SK-N-SH (cell line): ENCODE results near the gene ST7.
A peak's percentile ranks its signal among the peaks of the same experiment; 100 is the strongest.

Source experiments
- CHD2 ChIP-seq: fragments of 150-350 bp; IDR thresholded peaks from 2 replicates; pipeline ENCODE4 v1.6.1; 2018; ENCODE audit warnings: low read length; ENCODE audit not compliant: partially characterized antibody
- FOSL2 ChIP-seq: IDR thresholded peaks from 2 replicates; pipeline ENCODE4 v1.4.0; 2012; ENCODE audit warnings: low read depth, mild to moderate bottlenecking, moderate library complexity, borderline replicate concordance
- GABPA ChIP-seq: IDR thresholded peaks from 2 replicates; pipeline ENCODE4 v1.4.0; 2012; ENCODE audit warnings: low read depth, mild to moderate bottlenecking
- JUND ChIP-seq: IDR thresholded peaks from 2 replicates; pipeline ENCODE4 v1.4.0; 2012
- POLR2AphosphoS5 ChIP-seq: IDR thresholded peaks from 2 replicates; pipeline ENCODE4 v1.6.1; 2012; ENCODE audit warnings: low read depth, low read length
- TCF12 ChIP-seq: IDR thresholded peaks from 2 replicates; pipeline ENCODE4 v1.4.0; 2012
- YY1 ChIP-seq: IDR thresholded peaks from 2 replicates; pipeline ENCODE4 v1.4.0; 2012; ENCODE audit warnings: low read depth, mild to moderate bottlenecking
- TF ChIP-seq, protein P1 (sequence below): fragments of 200-600 bp; sonication (generic); IDR thresholded peaks from 2 replicates; pipeline ENCODE4 v1.6.1; 2017; ENCODE audit warnings: antibody characterized with exemption, mild to moderate bottlenecking, moderate library complexity
- TF ChIP-seq, protein P2 (sequence below): IDR thresholded peaks from 2 replicates; pipeline ENCODE4 v1.6.1; 2012; ENCODE audit warnings: mild to moderate bottlenecking, low read depth, low read length, moderate library complexity
- TF ChIP-seq, protein P3 (sequence below): fragments of 150-350 bp; IDR thresholded peaks from 2 replicates; pipeline ENCODE4 v1.6.1; 2017; ENCODE audit warnings: antibody characterized with exemption, low read length, low read depth, borderline replicate concordance

DNA sequence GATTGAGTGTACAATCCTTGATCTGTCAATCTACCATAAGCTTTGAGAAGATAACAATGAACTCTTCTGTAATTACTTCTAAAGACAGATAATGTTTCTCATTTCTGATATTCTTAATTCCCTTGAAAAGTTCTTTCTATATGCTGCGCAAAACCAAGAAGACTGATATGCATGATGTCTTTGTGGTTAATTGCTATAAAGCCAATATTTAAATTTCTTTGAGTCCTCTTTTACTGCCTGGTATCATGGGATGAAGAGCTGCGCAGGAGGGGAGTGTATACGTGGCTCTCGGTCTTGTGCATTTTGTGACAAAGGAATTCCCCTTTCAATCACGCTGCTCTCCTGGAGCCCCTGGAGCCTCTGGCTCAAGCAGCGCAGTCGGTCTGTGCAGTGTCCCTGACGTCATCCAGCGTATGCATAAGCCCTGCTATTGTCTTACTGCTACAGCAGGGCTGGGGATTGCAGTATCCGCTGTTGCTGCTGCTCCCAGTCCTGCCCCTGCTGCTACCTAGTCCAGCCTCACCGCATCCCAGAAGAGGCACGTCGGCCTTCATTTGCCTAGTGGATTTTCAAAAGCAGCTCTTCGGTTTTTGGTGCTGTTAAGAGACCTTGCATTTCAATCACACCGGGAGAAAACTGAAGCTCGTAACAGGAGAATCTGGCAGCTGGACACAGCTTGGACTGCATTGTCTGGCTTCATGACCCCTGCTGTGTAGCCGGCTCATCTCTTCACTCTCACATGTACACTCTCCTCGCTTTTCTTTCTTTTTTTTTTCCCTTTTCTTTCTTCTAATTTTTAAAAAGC, 66.7 kb downstream of the ST7 start:
- TF ChIP-seq, protein P1, sequence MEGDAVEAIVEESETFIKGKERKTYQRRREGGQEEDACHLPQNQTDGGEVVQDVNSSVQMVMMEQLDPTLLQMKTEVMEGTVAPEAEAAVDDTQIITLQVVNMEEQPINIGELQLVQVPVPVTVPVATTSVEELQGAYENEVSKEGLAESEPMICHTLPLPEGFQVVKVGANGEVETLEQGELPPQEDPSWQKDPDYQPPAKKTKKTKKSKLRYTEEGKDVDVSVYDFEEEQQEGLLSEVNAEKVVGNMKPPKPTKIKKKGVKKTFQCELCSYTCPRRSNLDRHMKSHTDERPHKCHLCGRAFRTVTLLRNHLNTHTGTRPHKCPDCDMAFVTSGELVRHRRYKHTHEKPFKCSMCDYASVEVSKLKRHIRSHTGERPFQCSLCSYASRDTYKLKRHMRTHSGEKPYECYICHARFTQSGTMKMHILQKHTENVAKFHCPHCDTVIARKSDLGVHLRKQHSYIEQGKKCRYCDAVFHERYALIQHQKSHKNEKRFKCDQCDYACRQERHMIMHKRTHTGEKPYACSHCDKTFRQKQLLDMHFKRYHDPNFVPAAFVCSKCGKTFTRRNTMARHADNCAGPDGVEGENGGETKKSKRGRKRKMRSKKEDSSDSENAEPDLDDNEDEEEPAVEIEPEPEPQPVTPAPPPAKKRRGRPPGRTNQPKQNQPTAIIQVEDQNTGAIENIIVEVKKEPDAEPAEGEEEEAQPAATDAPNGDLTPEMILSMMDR = no peak
- TF ChIP-seq, protein P2, sequence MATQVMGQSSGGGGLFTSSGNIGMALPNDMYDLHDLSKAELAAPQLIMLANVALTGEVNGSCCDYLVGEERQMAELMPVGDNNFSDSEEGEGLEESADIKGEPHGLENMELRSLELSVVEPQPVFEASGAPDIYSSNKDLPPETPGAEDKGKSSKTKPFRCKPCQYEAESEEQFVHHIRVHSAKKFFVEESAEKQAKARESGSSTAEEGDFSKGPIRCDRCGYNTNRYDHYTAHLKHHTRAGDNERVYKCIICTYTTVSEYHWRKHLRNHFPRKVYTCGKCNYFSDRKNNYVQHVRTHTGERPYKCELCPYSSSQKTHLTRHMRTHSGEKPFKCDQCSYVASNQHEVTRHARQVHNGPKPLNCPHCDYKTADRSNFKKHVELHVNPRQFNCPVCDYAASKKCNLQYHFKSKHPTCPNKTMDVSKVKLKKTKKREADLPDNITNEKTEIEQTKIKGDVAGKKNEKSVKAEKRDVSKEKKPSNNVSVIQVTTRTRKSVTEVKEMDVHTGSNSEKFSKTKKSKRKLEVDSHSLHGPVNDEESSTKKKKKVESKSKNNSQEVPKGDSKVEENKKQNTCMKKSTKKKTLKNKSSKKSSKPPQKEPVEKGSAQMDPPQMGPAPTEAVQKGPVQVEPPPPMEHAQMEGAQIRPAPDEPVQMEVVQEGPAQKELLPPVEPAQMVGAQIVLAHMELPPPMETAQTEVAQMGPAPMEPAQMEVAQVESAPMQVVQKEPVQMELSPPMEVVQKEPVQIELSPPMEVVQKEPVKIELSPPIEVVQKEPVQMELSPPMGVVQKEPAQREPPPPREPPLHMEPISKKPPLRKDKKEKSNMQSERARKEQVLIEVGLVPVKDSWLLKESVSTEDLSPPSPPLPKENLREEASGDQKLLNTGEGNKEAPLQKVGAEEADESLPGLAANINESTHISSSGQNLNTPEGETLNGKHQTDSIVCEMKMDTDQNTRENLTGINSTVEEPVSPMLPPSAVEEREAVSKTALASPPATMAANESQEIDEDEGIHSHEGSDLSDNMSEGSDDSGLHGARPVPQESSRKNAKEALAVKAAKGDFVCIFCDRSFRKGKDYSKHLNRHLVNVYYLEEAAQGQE = 0 out of 2 replicates have a peak, but pooled peaks have one; percentile 8
- TF ChIP-seq JUND (no peak), GABPA (no peak), POLR2AphosphoS5 (no peak), YY1 (no peak; the same call in 1 of the 2 replicates), TCF12 (0 out of 2 replicates have a peak, but pooled peaks have one; percentile 24), CHD2 (peak; percentile 57), FOSL2 (peak; percentile 23; the same call in 1 of the 2 replicates)
- TF ChIP-seq, protein P3, sequence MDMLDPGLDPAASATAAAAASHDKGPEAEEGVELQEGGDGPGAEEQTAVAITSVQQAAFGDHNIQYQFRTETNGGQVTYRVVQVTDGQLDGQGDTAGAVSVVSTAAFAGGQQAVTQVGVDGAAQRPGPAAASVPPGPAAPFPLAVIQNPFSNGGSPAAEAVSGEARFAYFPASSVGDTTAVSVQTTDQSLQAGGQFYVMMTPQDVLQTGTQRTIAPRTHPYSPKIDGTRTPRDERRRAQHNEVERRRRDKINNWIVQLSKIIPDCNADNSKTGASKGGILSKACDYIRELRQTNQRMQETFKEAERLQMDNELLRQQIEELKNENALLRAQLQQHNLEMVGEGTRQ = no peak
